LNCaP clone FGC (cell line): Measurements from ENCODE around the gene KDM5C.

Experiments
- DNase-seq: peaks from one replicate; pipeline ENCODE4 v3.0.0-alpha.2; 2011; ENCODE audit warnings: low read depth
- H3K4me3 ChIP-seq: 2 replicates; pipeline ENCODE4 v1.5.1; 2011; ENCODE audit warnings: mild to moderate bottlenecking, low read depth, low read length, control low read depth
- TF ChIP-seq, protein P1 (sequence below): IDR thresholded peaks from 2 replicates; pipeline ENCODE4 v1.5.1; 2012; ENCODE audit warnings: mild to moderate bottlenecking; ENCODE audit not compliant: control insufficient read depth, insufficient read depth; ENCODE audit errors: extremely low read depth

The KDM5C gene

DNA sequence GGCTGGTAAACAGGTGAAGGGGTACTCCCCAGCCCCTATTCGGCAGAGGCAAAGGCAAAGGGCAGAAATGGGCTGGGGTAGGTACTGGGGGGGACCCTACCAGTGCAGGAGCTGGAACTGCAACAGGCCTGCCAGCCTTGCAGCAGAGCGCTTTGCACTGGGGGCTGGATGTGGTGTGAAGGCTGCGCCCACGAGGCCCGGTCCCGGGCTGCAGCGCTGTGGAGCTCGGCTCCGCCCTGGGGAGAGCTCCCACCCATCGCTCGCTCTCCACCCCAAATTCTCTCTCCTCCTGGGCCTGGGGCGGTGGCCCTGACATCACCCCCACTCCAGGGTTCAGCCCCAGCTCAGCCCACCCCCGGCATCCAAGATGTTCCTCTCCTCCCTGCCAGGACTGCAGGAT is 32.2 kb upstream of the KDM5C start:
- no peak for DNase-seq
- H3K4me3 ChIP-seq = no peak overlapping the region
- TF ChIP-seq, protein P1, sequence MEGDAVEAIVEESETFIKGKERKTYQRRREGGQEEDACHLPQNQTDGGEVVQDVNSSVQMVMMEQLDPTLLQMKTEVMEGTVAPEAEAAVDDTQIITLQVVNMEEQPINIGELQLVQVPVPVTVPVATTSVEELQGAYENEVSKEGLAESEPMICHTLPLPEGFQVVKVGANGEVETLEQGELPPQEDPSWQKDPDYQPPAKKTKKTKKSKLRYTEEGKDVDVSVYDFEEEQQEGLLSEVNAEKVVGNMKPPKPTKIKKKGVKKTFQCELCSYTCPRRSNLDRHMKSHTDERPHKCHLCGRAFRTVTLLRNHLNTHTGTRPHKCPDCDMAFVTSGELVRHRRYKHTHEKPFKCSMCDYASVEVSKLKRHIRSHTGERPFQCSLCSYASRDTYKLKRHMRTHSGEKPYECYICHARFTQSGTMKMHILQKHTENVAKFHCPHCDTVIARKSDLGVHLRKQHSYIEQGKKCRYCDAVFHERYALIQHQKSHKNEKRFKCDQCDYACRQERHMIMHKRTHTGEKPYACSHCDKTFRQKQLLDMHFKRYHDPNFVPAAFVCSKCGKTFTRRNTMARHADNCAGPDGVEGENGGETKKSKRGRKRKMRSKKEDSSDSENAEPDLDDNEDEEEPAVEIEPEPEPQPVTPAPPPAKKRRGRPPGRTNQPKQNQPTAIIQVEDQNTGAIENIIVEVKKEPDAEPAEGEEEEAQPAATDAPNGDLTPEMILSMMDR = no peak

DNA sequence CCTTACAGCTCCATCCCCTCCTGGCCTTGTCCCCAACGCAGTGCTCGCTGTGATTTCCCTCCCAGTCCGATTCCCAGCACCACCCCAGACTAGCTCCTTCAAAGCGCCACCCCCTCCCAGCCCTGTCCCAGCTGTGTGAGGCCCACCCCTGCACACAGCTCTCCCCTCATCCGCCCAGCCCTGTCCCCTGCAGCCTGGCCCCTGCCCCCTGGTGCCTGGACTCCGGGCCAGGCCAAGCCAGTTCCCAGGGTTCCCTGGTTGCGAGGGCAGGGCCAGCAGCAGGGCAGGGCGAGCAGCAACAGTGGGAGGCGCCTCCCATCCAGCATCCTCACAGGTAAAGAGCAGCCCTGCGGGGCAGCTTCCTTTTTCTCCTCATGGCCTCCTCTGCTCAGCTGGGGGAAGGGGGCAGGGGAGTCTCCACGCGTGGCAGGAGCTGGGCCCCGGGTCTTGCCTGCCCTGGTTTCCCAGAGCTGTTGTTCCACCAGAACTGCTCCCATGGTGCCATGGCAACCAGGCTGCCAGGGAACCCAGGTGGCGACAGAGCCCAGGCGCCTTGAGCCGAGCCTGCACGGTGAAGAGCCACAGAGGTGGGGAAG is 31.5 kb upstream of the KDM5C start:
- H3K4me3 ChIP-seq = no peak overlapping the region
- no peak for DNase-seq
- TF ChIP-seq, protein P1 = no peak

DNA sequence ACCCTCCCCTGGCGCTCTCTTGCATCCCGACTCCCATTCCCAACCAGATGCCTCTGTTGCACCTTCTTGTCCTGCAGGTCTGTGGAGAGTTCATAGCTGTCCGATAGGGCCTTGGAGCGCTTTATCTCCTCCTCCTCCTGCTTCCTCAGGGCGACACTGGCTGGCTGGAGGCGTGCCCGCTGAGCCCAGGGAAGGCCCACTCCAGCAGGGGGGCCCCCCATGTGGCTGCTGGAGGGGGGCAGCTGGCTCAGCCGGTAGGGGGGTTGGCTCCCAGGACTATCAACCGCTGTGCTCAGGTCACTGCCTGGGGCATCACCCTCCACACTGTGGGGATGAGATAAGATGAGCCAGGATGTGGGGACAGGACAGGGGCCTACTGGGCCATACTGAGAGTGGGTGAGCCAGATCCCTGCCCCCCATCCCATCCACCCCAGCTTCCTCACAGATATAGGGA is 30.8 kb upstream of the KDM5C start:
- H3K4me3 ChIP-seq = no peak overlapping the region
- DNase-seq = no peak
- TF ChIP-seq, protein P1 = no peak

DNA sequence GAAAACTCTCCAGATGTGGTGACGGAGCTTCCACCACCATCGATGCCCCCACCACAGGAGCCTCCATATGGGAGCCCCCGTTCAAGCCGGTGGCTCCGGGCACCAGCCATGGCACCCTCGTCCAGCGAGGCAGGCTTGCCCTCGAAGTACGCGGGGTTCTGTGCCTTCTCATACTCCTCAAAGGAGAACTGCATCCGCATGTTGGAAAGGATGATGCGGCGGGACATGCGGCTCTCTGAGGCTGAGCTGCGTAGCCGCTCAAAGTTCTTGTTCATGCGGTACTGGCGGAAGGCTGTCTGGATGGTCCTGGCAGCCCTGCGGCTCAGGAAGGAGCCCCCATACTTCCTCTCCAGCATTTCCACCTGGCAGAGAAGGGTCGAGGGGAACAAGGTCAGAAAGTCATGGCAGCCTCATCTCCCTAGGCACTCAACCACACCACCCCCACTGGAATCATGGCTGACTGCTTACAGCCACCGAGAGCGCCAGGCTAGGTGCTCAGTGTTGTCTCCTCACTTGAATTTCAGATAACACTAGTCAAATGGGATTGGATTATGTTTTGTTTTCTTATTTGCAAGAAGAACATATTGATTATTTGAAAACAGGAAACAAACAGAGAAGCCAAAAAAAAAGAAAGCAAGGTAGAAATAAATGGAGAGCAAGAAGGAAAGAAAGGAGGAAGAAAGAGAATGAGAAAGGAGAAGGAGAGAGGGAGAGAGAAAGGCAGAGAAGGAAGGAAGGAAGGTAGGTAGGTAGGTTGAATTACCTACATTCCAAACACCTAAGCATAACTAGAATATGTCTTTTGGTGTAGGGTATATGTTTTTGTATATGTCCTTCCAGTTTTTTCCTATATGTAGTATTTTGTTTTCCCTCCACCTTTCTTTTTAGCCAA is 29.8 kb upstream of the KDM5C start:
- H3K4me3 ChIP-seq = no peak overlapping the region
- TF ChIP-seq, protein P1 = no peak
- DNase-seq = no peak

DNA sequence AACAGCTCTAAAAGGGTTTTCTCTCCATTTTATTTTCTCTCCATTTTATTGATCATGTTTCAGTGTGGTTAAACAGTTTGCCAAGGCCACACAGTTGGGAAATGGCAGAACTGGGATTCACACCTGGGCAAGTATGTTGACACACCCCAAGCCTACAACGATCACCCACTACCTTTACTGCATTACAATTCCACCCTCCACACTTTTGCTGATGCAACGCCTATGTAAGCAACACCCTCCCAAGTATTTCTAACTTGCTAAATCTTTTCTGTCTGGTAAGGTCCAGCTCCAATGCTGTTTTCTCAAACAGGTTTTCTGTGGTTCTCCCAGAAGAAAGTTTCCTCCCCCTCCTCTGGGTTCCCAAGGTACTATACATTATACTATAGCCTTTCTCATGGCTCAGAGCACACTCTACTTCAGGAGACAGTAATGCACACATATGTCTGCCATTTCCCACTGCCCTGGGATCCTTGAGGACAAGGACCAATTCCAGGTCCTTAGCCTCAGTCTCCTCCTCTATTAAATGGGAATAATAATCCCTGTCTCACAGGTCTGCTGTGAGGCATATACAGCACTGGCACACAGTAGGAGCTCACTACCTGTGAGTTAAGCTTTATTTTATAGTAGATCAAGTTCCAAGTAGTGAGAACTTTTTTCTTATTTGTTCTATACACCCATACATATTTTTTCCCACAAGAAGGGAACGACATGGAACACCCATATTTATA is 28.4 kb upstream of the KDM5C start:
- no peak for DNase-seq
- TF ChIP-seq, protein P1 = no peak
- H3K4me3 ChIP-seq = no peak overlapping the region

DNA sequence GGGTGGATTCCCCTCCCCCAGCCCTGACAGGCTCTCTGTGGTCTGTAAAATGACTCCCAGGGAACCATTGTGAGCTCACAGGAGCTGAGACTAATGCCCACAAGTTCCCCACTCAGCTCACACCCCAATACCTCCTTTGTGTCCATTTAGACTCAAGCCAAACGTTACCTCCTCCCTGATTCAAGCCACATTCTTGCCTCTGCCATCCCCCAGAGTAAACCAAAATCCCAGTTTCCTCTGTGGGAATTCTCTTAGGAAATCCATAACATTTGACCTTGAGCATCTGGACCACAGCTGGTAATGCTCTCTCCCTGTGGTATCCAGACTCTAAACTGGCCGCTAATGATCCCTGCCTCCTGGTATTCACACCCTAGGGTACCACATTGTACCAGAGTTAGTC is 26.3 kb upstream of the KDM5C start:
- TF ChIP-seq, protein P1 = no peak
- no peak for DNase-seq
- no peak overlapping the region for H3K4me3 ChIP-seq
